SU-DHL-6 (cell line): ENCODE measurements around the gene THTPA.

Experiments
- H2AFZ ChIP-seq: fragments of 200-600 bp; sonication (generic); 2 replicates; pipeline ENCODE4 v1.6.1; 2014; ENCODE audit warnings: low read depth, mild to moderate bottlenecking, moderate library complexity, mixed read lengths, antibody characterized with exemption, low read length; ENCODE audit not compliant: severe bottlenecking
- H3F3A ChIP-seq: fragments of 200-600 bp; shearing (Covaris generic); 2 replicates; pipeline ENCODE4 v1.6.0; 2016; ENCODE audit warnings: antibody characterized with exemption, mild to moderate bottlenecking; ENCODE audit not compliant: insufficient read depth
- H3K27ac ChIP-seq: fragments of 200-600 bp; sonication (generic); 2 replicates; pipeline ENCODE4 v1.5.1; 2016; ENCODE audit warnings: low read depth, mild to moderate bottlenecking, low read length, moderate library complexity, mixed read lengths
- H3K27me3 ChIP-seq: fragments of 200-600 bp; sonication (generic), shearing (Covaris generic); 2 replicates; pipeline ENCODE4 v1.6.0; 2014; ENCODE audit warnings: mild to moderate bottlenecking, low read length
- H3K36me3 ChIP-seq: fragments of 200-600 bp; sonication (generic); 2 replicates; pipeline ENCODE4 v1.6.1; 2014; ENCODE audit warnings: mild to moderate bottlenecking, low read length, mixed read lengths
- H3K4me2 ChIP-seq: fragments of 300-600, 200-600 bp; shearing (Covaris generic), sonication (generic); 2 replicates; pipeline ENCODE4 v1.6.0; 2014; ENCODE audit warnings: low read length, low read depth, mild to moderate bottlenecking; ENCODE audit not compliant: poor library complexity, severe bottlenecking
- H3K4me3 ChIP-seq: fragments of 200-600 bp; sonication (generic); 2 replicates; pipeline ENCODE4 v1.5.1; 2014; ENCODE audit warnings: antibody characterized with exemption, low read length, mild to moderate bottlenecking, mixed read lengths; ENCODE audit not compliant: insufficient read depth, poor library complexity, severe bottlenecking
- H3K79me2 ChIP-seq: fragments of 200-600 bp; sonication (generic); 2 replicates; pipeline ENCODE4 v1.6.1; 2014; ENCODE audit warnings: mild to moderate bottlenecking, low read length, moderate library complexity; ENCODE audit not compliant: insufficient read depth
- H3K9ac ChIP-seq: fragments of 200-600 bp; sonication (generic); 2 replicates; pipeline ENCODE4 v1.7.0; 2014; ENCODE audit warnings: mild to moderate bottlenecking, low read length
- H3K9me2 ChIP-seq: fragments of 200-600 bp; sonication (generic); replicated peaks from 2 replicates; pipeline ENCODE4 v1.6.1; 2014; ENCODE audit warnings: low read length; ENCODE audit not compliant: insufficient read depth
- H3K9me3 ChIP-seq: fragments of 200-600 bp; sonication (generic); 2 replicates; pipeline ENCODE4 v1.6.1; 2014; ENCODE audit warnings: low read length, mixed read lengths; ENCODE audit not compliant: insufficient read depth
- H4K20me1 ChIP-seq: fragments of 200-600 bp; sonication (generic); 2 replicates; pipeline ENCODE4 v1.6.1; 2014; ENCODE audit warnings: low read depth, mild to moderate bottlenecking, antibody characterized with exemption, low read length, moderate library complexity, mixed read lengths
- EZH2phosphoT487 ChIP-seq: fragments of 200-600 bp; sonication (generic), shearing (Covaris generic); conservative IDR thresholded peaks from 2 replicates; pipeline ENCODE4 v1.6.1; 2018; ENCODE audit warnings: mild to moderate bottlenecking, antibody characterized with exemption, low read length, moderate library complexity, mixed read lengths
- TF ChIP-seq, protein P1 (sequence below): fragments of 200-600 bp; sonication (generic); IDR thresholded peaks from one replicate; pipeline ENCODE4 v1.5.1; 2017; ENCODE audit warnings: antibody characterized with exemption, mild to moderate bottlenecking, low read length, moderate library complexity; ENCODE audit not compliant: insufficient read depth, poor library complexity, severe bottlenecking

The THTPA gene

DNA sequence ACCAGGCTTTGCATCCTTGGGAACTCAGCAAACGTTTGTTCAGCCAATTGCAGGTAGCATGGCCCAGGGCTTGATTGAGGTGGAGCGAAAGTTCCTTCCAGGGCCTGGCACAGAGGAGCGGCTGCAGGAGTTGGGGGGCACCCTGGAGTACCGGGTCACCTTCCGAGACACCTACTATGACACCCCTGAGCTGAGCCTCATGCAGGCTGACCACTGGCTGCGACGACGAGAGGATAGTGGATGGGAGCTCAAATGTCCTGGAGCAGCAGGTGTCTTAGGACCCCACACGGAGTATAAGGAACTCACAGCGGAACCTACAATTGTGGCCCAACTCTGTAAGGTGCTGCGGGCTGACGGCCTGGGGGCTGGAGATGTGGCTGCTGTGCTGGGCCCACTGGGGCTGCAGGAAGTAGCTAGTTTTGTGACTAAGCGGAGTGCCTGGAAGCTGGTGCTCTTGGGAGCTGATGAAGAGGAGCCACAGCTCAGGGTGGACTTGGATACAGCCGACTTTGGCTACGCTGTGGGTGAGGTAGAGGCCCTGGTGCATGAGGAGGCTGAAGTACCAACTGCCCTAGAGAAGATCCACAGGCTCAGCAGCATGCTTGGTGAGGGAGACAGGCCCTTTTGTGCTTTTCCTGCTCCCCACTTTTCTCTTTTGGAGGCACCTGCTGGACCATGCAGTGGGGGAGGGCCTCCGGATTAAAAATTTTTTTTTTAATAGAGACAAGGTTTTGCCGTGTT lies 799 bp downstream of the THTPA start:
- H4K20me1 ChIP-seq = no peaks in the 10 kb centered on the region
- no peaks in the 10 kb centered on the region for H3K9me3 ChIP-seq
- peak overlapping the region; percentile 49 for H3K27ac ChIP-seq
- peaks cover 15% of the 10 kb centered on the region for H3F3A ChIP-seq
- H3K79me2 ChIP-seq = peaks cover 10% of the 10 kb centered on the region; the same call in 1 of the 2 replicates
- no peaks in the 10 kb centered on the region for H3K27me3 ChIP-seq
- H3K9ac ChIP-seq = peak overlapping the region; percentile 75
- no peak for TF ChIP-seq EZH2phosphoT487
- TF ChIP-seq, protein P1, sequence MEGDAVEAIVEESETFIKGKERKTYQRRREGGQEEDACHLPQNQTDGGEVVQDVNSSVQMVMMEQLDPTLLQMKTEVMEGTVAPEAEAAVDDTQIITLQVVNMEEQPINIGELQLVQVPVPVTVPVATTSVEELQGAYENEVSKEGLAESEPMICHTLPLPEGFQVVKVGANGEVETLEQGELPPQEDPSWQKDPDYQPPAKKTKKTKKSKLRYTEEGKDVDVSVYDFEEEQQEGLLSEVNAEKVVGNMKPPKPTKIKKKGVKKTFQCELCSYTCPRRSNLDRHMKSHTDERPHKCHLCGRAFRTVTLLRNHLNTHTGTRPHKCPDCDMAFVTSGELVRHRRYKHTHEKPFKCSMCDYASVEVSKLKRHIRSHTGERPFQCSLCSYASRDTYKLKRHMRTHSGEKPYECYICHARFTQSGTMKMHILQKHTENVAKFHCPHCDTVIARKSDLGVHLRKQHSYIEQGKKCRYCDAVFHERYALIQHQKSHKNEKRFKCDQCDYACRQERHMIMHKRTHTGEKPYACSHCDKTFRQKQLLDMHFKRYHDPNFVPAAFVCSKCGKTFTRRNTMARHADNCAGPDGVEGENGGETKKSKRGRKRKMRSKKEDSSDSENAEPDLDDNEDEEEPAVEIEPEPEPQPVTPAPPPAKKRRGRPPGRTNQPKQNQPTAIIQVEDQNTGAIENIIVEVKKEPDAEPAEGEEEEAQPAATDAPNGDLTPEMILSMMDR = no peak
- no peaks in the 10 kb centered on the region for H3K36me3 ChIP-seq
- H3K4me2 ChIP-seq = peak overlapping the region; percentile 89
- H2AFZ ChIP-seq = peak overlapping the region; percentile 37
- H3K4me3 ChIP-seq = peak overlapping the region; percentile 67
- no peaks in the 10 kb centered on the region for H3K9me2 ChIP-seq

DNA sequence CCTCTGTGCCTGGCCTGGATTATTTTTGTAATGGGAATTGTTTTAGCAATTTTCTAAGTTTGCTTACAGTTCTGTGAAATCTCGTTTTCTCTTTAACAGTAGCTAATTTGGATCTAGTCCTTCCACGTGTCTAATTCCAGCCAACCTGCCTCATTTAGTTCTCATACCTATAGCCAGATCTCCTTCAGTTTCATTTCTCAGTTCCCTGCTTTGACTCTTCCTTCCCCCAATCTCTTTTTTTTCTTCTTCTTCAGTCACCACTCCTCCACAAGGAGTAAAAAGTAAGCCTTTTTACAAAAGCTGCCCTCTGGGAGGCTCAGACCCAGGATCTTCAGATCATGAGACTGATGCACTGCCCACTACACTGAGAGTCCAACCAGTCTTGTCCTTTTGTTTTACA lies 1.4 kb downstream of the THTPA start:
- Histone ChIP-seq H3K9me3 (no peaks in the 10 kb centered on the region), H3K4me3 (peak overlapping the region; percentile 67), H3K9me2 (no peaks in the 10 kb centered on the region), H3K27me3 (no peaks in the 10 kb centered on the region), H3K79me2 (peaks cover 10% of the 10 kb centered on the region; the same call in 1 of the 2 replicates), H3F3A (peaks cover 15% of the 10 kb centered on the region), H3K36me3 (no peaks in the 10 kb centered on the region), H2AFZ (no peak overlapping the region), H4K20me1 (no peaks in the 10 kb centered on the region), H3K27ac (peak overlapping the region; percentile 49), H3K4me2 (peak overlapping the region; percentile 89), H3K9ac (peak overlapping the region; percentile 75)
- TF ChIP-seq EZH2phosphoT487 = no peak
- TF ChIP-seq, protein P1 = no peak

DNA sequence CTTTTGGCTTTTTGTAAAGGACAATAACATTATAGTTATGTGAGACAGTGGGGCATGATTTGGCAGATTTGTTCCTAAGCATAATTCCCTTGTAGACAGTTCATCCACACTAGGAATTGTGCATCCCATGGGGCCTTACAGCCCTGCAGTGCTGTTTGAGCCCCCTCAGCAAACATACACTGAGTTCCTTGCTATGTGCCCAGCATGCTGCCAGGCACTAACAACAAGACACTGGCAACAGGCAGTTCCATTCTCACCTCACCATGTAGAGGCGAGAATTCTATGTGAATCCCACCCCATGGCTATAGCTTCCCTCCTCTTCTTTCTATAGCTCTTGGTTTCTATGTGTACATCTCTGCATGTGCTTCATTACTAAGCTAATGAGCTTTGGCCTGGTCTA lies 1.9 kb downstream of the THTPA start:
- H2AFZ ChIP-seq = no peak overlapping the region
- H3K9me2 ChIP-seq = no peaks in the 10 kb centered on the region
- H3K27me3 ChIP-seq = no peaks in the 10 kb centered on the region
- peaks cover 10% of the 10 kb centered on the region; the same call in 1 of the 2 replicates for H3K79me2 ChIP-seq
- H3K9ac ChIP-seq = peak overlapping the region; percentile 75
- peak overlapping the region; percentile 89 for H3K4me2 ChIP-seq
- no peak for TF ChIP-seq EZH2phosphoT487
- TF ChIP-seq, protein P1 = no peak
- H3F3A ChIP-seq = peaks cover 15% of the 10 kb centered on the region
- H4K20me1 ChIP-seq = no peaks in the 10 kb centered on the region
- H3K36me3 ChIP-seq = no peaks in the 10 kb centered on the region
- peak overlapping the region; percentile 49 for H3K27ac ChIP-seq
- no peak overlapping the region for H3K4me3 ChIP-seq
- no peaks in the 10 kb centered on the region for H3K9me3 ChIP-seq
